ENCODE measurements around the gene SRSF2.
A peak's percentile ranks its signal among the peaks of the same experiment; 100 is the strongest.
"Not testable (repeated sequence)": the region's sequence is repeated elsewhere in the genome, so short reads cannot be mapped to it uniquely, and the experiment has no call there.

The SRSF2 gene, protein sequence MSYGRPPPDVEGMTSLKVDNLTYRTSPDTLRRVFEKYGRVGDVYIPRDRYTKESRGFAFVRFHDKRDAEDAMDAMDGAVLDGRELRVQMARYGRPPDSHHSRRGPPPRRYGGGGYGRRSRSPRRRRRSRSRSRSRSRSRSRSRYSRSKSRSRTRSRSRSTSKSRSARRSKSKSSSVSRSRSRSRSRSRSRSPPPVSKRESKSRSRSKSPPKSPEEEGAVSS

DNA sequence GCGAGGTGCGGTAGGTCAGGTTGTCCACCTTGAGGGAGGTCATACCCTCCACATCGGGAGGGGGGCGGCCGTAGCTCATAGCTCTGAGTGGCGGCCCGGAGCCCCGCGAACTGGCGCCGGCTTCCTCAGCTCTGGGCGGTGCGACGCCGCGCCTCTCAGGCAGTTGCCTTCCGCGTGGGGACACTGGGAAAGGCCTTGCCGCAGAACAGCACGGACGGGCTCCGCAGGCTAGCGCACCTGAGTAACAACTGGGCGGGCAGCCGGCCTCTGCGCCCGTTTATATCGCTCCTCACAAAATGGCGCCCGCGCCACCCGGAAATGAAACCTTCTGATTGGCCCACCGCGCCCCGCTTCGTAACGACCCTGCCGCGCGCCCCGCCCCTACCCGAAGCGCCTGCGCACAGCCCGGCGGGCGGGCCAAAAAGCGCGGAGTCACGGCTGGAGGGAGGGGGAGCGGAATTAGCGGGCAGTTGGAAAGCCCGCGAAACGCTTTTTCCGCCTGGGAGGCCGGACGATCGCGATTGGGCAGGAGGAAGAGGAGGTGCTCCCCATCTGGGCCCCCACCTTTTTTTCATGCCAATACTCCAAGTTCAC lies at the start of gene SRSF2:
SRSF2 (minus strand) TSS at position 250 of the 594 bp plus-strand sequence; CDS start at position 79, 171 bp downstream.
- peak; percentile 84 for DNase-seq (ENCODE audit: low read depth, low spot score)

DNA sequence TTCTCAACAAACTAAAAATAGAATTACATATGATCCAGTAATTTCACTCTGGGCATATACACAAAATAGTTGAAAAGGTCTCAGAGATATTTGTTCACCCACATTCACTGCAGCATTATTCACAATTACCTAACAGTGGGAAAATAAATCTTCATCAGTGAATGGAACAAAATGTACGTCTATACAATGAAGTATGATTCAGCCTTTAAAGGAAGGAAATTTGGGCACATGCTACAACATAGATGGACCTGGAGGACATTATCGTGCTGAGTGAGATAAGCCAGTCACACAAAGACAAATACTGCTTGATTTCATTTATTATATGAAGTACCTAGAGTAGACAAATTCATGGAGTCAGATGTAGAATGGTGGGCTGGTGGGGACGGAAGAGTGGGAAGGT lies 47.8 kb upstream of the SRSF2 start:
- no peak for DNase-seq (ENCODE audit: low read depth, low spot score)

DNA sequence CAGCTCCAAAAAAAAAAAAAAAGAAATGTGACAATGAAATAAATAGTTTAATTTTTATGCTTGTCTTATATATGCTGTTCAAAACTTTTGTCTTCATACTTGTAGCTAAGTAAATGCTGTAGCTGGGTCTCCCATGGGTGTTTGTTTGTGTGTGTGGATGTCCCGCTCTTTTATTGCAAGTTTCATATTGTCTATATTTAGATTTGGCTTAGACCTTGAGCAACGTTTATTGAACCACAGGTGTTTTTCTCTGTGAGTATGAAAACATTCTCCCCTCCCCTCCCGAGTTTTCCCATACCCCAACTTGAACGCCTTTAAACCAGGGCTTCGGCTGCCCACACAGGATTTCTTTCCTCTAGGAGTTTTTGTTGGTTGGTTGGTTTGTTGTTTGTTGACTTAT lies 46.0 kb upstream of the SRSF2 start:
- no peak for DNase-seq (ENCODE audit: low read depth, low spot score)

DNA sequence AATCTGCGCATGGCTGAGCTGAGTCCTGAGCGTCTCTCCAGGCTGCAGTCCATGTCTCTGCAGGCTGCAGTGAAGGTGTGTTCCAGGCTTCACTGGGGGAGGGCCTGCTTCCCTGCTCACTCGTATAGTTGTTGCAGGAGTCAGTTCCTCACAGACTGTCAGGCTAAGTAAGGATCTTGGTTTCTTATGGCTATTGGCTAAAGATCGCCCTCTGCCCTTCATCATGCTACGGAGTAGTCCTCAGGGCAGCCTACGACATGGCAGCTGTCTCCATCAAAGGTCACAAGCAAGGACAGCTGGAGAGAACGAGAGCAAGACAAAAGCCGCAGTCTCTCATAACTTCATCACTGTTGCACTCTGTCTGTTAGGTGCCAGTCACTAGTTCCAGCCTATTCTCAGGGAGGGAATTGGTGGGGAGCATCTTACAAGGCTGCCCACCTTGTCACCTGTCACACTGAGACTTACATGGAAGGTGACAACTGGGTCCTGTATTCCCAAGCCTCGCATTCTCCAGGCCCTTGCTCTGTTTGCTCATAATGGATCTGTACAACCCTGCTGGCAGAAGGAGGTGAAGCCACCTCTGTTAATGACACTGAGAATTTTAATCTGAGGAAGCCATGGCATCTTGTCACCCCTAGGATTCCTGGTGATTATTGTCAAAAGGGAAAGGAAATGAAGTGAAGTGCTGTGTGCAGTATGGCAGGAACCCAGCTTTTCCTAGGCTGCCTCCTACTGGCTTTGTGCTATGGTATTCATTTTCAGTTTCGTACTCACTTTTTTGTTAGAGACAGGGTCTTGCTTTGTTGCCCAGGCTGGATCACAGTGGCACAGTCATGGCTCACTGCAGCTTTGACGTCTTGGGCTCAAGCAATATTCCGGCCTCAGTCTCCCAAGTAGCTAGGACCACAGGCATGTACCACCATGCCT lies 44.2 kb upstream of the SRSF2 start:
- DNase-seq (ENCODE audit: low read depth, low spot score): no peak

DNA sequence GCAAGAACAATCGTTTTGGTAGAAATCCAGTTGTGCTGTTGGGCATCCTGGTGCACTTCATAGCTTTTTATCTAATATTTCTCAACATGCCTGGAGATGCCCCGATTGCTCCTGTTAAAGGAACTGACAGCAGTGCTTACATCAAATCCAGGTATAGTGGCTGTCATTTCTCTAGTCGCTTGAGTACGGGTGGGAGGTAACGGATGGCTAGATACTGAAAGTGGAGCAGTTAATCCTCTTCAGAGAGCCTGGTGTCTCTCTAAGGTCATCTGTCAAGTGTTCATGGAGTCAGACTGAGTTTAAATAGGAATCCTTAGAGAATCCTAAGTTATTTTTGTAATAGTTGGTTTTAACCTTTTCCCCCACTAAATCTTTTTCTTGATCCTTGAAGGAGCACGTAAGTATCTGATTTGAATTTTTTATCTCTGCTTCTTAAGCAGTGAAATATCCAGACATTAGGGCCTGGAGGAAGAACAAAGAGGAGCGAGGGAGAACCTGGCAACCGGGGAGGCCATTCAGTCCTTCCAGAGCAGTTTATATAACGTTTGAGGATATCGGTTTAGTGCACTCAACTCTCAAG lies 38.0 kb upstream of the SRSF2 start:
- no peak for DNase-seq (ENCODE audit: low read depth, low spot score)

DNA sequence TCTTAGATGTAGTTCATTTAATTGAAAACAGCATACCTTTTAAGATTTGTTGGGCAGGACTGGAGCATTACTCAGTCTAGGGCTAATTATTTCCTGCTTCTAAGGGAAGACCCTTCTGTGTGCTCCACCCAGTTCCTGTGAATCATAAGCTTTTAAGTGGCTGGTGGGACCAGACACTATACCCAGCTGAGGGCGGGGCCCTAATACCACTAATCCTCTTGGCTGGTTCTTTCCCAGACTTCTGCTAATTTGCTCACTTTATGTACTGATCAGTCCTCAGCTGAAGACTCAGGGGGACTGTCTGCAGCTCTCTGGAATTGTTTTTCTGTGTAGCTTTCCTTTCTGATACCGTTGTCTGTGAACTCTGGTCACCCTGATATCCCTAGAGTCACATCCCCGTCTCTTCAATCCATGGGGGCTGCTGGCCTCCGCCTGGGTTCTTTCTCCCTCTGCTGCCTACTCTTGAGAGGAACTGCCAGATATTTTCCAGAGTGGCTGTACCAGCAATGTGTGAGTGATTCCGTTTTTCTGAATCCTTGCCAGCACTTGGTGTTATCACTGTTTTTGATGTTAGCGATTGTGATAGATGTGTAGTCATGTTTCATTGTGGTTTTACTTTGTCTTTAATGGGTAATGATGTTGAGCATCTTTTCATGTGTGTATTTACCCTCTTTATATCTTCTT lies 35.9 kb upstream of the SRSF2 start:
- no peak for DNase-seq (ENCODE audit: low read depth, low spot score)

DNA sequence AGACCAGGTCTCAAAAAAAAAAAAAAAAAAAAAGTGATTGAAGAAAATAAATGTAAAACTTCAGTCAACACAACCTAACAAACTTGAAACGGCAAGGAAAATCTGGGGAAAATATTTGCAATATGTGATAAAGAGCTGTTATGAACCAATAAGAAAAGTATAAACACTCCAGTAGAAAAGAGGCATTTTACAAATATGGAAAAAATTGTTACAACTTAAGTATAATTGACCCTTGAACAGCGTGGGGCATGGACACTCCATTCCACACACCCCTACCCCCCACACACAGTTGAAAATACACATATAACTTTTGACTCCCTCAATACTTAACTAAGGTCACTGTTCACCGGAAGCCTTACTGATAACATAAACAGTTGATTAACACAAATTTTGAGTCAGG lies 21.4 kb upstream of the SRSF2 start:
- no peak for DNase-seq (ENCODE audit: low read depth, low spot score)

DNA sequence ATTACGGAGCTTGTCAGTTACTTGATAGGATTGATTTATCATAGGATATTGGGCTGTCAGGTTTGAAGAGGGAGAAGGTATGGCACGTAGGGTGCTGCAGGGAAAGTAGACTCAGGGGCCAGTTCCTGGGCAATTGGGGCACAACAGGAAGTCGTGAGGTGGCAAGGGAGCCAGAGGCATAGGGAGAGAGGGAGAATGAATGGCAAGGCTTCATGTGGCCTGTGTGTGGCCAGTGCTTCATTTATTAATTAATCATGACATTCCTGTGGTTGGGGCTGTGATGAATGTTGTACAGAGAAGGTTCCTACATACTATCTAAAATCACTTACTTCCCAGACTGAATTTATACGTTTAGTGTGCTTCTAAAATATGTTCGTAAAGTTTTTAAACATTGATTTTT lies 20.1 kb upstream of the SRSF2 start:
- DNase-seq (ENCODE audit: low read depth, low spot score): no peak

DNA sequence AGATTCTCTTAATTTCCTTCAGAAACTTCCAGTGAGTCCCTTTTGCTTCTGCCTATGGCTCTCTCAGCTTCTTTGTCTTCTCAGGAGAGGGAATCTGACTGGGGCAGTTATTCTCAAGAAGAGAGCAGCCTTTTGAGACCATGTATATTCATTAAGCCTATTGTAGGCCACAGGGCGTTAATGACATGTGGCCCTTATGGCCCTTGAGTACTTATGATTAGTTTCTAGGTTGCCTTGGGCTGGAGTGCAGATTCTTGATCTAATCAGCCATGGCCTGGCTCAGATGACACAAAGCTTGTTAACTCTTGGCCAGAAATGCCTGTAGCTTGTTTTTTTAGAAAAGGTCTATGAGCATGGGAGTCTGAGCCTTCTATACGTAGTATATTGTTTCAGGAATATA lies 18.2 kb upstream of the SRSF2 start:
- no peak for DNase-seq (ENCODE audit: low read depth, low spot score)

DNA sequence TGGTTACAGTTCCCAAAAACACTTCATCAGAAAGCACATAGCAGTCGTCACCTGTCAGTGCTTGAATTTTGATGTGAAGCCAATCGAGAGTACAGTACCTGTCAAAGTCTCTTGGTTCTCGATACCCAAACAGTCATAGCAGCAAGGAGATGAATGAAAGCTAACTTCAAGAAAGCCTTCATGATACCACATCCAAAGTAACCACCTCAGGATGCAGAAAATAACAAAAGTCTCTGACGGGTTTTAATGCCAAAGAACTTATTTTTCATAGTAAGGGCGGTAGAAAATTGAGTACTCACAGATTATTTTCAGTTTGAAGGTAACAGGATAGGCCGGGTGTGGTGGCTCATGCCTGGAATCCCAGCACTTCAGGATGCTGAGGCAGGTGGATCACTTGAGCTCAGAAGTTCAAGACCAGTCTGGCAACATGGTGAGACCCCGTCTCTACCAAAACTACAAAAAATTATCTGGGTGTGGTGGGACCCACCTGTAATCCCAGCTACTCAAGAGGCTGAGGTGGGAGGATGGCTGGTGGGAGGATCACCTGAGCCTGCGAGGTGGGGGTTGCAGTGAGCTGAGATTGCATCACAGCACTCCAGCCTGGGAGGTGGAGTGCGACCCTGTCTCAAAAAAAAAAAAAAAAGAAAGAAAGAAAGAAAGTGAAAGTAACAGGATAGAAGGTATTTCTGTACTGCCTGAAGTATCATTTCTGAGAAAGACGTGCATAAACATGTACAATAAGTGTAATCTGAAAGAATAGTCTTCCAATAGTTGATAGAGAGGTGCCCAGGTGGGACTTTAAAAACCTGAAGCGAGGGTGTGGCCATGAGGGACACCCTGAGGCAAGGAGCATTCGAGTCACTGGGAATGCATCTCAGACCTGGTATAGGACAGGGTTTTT lies 16.2 kb upstream of the SRSF2 start:
- DNase-seq (ENCODE audit: low read depth, low spot score): no peak

DNA sequence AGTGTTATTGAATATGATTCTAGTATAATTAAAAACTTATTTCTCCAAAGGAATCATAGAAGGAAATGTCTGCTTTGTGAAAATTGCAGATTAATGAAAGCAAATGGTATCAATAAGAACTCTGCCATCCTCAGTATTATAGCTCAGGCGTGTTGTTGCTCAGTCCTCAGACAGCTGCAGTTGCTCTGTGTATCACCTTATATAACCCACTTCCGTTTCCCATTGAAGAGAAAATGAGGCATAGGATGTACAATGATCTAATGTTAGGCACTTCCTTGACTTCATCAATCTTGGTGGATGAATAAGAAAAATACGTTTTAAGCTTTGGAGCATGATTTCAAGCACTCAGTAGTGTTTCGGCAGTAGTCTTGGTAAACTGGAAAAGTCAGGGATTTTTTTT lies 14.9 kb upstream of the SRSF2 start:
- DNase-seq (ENCODE audit: low read depth, low spot score): no peak

DNA sequence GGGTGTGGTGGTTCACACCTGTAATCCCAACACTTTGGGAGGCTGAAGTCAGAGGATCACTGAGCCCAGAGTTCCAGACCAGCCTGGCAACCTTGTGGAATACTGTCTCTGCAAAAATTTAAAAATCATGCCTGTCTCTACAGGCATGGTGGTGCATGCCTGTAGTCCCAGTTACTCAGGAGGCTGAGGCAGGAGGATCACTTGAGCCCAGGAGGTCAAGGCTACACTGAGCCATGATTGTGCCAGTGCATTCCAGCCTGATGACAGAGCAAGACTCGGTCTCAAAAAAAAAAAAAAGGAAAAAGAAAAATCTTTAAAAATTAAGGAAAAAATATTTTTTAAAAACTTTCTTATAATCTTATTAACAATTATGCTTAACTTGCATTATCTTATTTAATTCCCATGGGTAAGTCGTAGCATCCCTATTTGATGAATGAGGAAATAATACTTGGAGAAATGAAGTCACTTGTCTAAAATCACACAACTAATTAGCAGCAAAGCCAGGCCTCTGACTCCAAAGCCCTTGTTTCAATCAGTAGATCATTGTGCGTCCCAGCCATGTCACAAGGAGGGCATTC lies 14.4 kb upstream of the SRSF2 start:
- DNase-seq (ENCODE audit: low read depth, low spot score): no peak

DNA sequence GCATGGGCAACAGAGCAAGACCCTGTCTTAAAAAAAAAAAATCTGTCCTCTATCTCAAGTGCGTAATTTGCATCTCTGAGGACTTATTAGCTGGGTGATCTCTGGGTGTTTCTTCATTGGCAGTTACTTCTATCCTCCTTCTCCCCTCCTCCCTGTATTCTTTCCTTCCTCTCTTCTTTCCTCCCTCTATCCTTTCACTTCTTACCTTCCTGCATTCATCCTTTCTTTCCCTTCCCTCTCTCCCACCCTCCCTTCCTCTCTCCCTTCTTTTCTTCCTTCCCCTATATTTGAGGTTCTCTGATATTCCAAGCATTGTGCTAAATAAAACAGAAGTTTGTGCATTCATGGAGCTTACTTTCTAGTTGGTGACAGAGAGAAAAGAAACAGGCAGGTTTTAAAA lies 11.5 kb upstream of the SRSF2 start:
- DNase-seq (ENCODE audit: low read depth, low spot score): no peak

DNA sequence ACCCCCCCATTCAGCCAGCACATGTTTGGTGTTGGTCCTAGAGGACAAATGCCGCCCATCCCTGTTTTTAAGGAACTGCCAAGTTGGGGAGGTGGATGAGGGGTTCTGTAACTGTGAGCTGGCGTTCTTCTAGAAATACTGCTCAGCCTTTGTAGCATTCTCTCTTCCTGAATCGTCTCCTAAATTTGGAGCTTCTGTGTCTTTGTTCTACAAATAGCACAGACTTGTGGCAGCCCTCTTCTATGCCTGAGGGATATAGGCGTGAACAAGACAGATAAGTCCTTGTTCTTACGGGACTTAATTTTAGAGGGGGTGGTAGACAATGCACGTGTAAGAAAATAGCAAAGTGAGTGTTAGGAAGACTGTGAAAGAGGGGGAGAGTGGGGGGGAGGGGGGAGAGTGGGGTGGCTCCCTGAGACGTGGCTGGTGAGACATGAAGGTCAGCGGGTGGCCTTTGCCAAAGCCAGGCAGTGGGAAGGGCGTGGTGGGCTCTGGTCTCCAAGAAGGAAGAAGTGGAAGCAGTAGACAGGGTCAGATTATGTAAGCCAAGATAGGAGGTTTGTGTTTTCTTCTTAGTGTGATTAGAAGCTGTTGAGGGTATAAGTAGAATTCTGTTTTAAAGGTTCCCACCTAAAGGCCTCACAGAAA lies 10.7 kb upstream of the SRSF2 start:
- DNase-seq (ENCODE audit: low read depth, low spot score): no peak

DNA sequence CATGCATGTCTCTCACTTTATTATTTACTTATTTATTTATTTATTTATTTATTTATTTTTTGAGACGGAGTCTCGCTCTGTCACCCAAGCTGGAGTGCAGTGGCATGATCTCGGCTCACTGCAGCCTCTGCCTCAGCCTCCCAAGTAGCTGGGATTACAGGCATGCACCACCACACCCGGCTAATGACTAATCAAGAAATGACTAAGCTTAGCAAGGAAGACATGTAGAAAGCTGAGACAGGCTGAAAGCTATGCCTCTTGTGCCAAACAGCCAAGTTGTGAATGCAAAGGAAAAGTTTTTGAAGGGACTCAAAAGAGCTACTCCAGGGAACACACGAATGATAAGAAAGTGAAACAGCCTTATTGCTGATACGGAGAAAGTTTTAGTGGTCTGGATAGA lies 8.7 kb upstream of the SRSF2 start:
- not testable (repeated sequence) for DNase-seq (ENCODE audit: low read depth, low spot score)

DNA sequence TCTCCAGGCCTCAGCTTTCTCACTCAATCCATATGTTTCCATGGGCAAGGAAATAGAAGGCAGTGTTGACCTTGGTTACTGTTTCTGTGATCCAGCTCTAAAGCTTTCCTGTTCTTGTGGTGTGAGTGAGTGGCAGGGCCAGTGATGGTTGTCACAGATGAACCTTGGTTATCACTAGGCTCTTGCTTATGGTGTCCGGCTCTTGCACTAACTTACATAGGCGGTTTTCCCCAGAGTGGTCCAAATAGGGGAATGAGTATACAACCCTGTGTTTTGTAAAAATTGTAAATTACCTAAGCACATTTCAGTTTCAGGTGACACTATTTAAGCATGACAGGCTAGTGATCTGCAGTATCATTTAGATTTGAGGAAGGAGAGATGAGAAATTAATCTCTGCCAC lies 7.6 kb upstream of the SRSF2 start:
- DNase-seq (ENCODE audit: low read depth, low spot score): no peak

DNA sequence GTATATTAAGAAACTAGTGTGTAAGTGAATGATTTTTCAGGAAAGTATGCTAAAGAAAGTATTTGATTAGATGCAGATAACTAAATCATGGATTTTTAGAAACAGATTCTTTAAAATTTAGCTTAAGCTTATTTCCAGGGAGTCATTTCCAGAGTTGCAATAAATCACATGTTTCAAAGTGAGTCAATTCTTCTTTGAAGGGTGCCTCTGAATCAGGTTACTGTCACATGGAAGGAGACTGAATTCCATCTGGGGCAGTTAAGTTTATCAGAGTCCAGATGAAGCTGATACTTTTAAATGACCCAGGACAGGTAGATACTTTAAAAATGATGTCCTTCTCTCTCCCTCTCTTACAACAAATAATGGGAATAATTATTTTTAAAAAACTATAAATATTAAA lies 5.8 kb upstream of the SRSF2 start:
- DNase-seq (ENCODE audit: low read depth, low spot score): no peak

DNA sequence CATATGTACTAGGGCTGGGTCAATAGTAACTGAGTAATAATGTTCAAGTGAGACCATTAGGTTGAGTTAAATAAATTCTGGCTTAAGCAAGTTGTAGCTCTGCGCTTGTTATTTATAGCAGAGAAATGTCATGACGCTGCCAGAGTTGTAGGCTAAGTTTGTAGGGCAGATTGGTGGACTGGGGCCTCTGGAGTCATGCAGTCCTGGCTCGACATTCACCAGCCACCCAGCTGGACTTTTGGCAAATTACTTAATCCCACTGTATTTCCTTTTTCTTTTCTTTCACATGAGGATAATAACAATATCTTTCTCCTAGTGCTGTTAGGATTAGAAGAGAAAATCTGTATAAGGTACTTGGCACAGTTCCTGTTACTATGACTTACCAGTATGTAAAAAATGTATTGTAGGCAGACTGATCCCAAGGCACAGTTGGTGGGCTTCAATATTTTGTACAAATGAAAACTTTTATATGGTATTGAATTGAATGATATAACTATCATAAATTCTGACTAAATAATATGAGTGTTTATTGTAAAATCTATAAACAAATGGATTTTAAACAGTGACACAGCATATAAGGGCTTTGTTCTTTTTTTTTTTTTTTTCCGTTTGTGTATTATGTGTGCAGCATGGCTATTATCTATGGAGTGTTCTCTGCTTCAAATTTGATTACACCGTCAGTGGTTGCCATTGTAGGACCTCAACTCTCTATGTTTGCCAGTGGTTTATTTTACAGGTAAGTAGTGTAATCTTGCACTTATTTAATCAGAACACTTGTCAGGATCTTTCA lies 3.4 kb upstream of the SRSF2 start:
- no peak for DNase-seq (ENCODE audit: low read depth, low spot score)

DNA sequence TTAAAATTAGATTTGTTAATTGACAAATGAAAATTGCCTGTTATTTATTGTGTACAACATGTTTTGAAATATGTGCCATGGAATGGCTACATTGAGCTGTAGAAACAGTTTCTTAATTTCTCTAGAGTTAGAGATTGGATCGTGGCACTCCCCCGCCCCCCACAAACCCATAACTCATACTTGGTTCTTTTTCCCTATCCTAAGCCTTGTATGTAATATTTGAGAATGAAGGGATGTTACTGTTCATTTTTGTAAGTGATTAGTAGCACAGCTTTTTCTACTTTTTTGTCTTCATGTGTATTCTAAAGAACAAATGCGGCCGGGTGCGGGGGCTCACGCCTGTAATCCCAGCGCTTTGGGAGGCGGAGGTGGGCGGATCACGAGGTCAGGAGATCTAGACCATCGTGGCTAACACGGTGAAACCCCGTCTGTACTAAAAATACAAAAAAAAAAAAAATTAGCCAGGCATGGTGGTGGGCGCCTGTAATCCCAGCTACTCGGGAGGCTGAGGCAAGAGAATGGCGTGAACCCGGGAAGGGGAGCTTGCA lies 2.5 kb upstream of the SRSF2 start:
- DNase-seq (ENCODE audit: low read depth, low spot score): not testable (repeated sequence)
